K562 (cell line): ENCODE measurements around the gene LTB4R2. TPM values are rescaled to one million over a fixed set of nuclear protein-coding genes. Genes with fewer than 3 reads are reported as not detected.

Source experiments
- ATAC-seq: fragments of 200-7000 bp; cut with Tn5 transposase; 3 replicates; pipeline ENCODE4 v1.9.1; 2020; ENCODE audit warnings: moderate library complexity
- BruUV-seq: library from RNA; stranded (reverse); fragments of 400-500 nt; replicated peaks from 2 replicates; lab custom pipeline; 2021; lab: Mats Ljungman, UMichigan
- CTCF ChIA-PET: fragments of 300-600 bp; formaldehyde crosslinking; extraction: SDS; loops from one replicate; lab custom pipeline; 2021; ENCODE audit warnings: low intra/inter-chr PET ratio; lab: Yijun Ruan, JAX
- POLR2A ChIA-PET: fragments of 300-600, 350-650 bp; sonication (Branson Sonifier 250); formaldehyde crosslinking; extraction: SDS; loops from one replicate; lab custom pipeline; 2021; ENCODE audit warnings: antibody characterized with exemption, inconsistent platforms; lab: Yijun Ruan, JAX
- DNase-seq, 4 experiments: peaks; one replicate each; pipeline versions ENCODE4 v3.0.0 to v3.0.0-alpha.2; 2011 to 2018; ENCODE audit warnings: low spot score in 3 of 4, mixed read lengths in 3 of 4; ENCODE audit errors: extremely low read depth in 1 of 4
- FAIRE-seq: peaks from 2 replicates; lab custom pipeline; 2011; peaks lifted over from hg19 to GRCh38; lab: Jason Lieb, UNC
- H2AFZ ChIP-seq: 2 replicates; pipeline ENCODE4 v1.6.0; 2011; ENCODE audit warnings: low read depth, low read length, control low read depth, inconsistent platforms
- H3K27ac ChIP-seq: fragments of 200-600 bp; 3 replicates; pipeline ENCODE4 v1.8.0; 2011; ENCODE audit warnings: low read depth, mild to moderate bottlenecking, control low read depth, inconsistent platforms, low read length, moderate library complexity, mixed read lengths; ENCODE audit errors: extremely low read depth
- H3K27me3 ChIP-seq, 2 experiments: fragments of 300-600 bp in 1 of 2; 2 replicates in 1 of 2; 3 replicates in 1 of 2; pipeline versions ENCODE4 v1.6.0 to v1.8.0; 2011; ENCODE audit warnings: inconsistent platforms in 2 of 2, low read length in 2 of 2, mild to moderate bottlenecking in 1 of 2, mixed read lengths in 1 of 2, moderate library complexity in 1 of 2; ENCODE audit not compliant: control insufficient read depth in 2 of 2, insufficient read depth in 2 of 2
- H3K36me3 ChIP-seq: fragments of 300-600 bp; 3 replicates; pipeline ENCODE4 v1.8.0; 2011; ENCODE audit warnings: mild to moderate bottlenecking, low read length, inconsistent platforms; ENCODE audit not compliant: control insufficient read depth, insufficient read depth
- H3K4me1 ChIP-seq, 2 experiments: fragments of 200-600 bp in 1 of 2; replicated peaks in 1 of 2; 2 replicates in 1 of 2; 3 replicates in 1 of 2; pipeline versions ENCODE4 v1.5.1 to v1.8.0; 2011; ENCODE audit warnings: inconsistent platforms in 2 of 2, low read length in 2 of 2, mild to moderate bottlenecking in 1 of 2, mixed read lengths in 1 of 2, moderate library complexity in 1 of 2; ENCODE audit not compliant: control insufficient read depth in 2 of 2, insufficient read depth in 2 of 2
- H3K4me2 ChIP-seq: 2 replicates; pipeline ENCODE4 v1.6.1; 2011; ENCODE audit warnings: low read length, control low read depth, inconsistent platforms, mixed read lengths; ENCODE audit not compliant: insufficient read depth
- H3K4me3 ChIP-seq: fragments of 200-600 bp; sonication (generic), shearing (Covaris generic); 2 replicates; pipeline ENCODE4 v1.5.1; 2016; ENCODE audit warnings: control low read depth, inconsistent platforms
- H3K79me2 ChIP-seq: fragments of 200-600 bp; 3 replicates; pipeline ENCODE4 v1.8.0; 2011; ENCODE audit warnings: low read length, inconsistent platforms; ENCODE audit not compliant: control insufficient read depth, insufficient read depth
- H3K9ac ChIP-seq, 2 experiments: 2 replicates each; pipeline versions ENCODE4 v1.6.0 to v1.6.1; 2011; ENCODE audit warnings: low read depth in 2 of 2, low read length in 2 of 2, control low read depth in 1 of 2, inconsistent platforms in 1 of 2, mild to moderate bottlenecking in 1 of 2, mixed read lengths in 1 of 2; ENCODE audit not compliant: insufficient read depth in 1 of 2
- H3K9me1 ChIP-seq: one replicate; pipeline ENCODE4 v1.6.0; 2011; ENCODE audit warnings: inconsistent platforms, mild to moderate bottlenecking, low read length, moderate library complexity; ENCODE audit not compliant: control insufficient read depth, insufficient read depth
- H3K9me3 ChIP-seq: replicated peaks from 2 replicates; pipeline ENCODE4 v1.5.1; 2011; ENCODE audit warnings: low read depth, low read length, inconsistent platforms; ENCODE audit not compliant: control insufficient read depth, insufficient read depth
- H4K20me1 ChIP-seq: replicated peaks from 2 replicates; pipeline ENCODE4 v1.6.1; 2011; ENCODE audit warnings: low read length, inconsistent platforms, mixed read lengths; ENCODE audit not compliant: control insufficient read depth, insufficient read depth
- BCL6 ChIP-seq: fragments of 250-450 bp; sonication (Bioruptor Pico); IDR thresholded peaks from 2 replicates; pipeline ENCODE4 v1.4.0; 2020
- ELK3 ChIP-seq: fragments of 450-650 bp; formaldehyde crosslinking; IDR thresholded peaks from 2 replicates; pipeline ENCODE4 v1.4.0; 2020; ENCODE audit warnings: mild to moderate bottlenecking
- MCM2 ChIP-seq: fragments of 450-650 bp; IDR thresholded peaks from 2 replicates; pipeline ENCODE4 v1.6.1; 2017; ENCODE audit warnings: low read depth, mild to moderate bottlenecking
- POLR2AphosphoS2 ChIP-seq: IDR thresholded peaks from 2 replicates; pipeline ENCODE4 v1.6.1; 2012; ENCODE audit warnings: low read length, improper control_type of control experiment
- PRMT5 ChIP-seq: sonication (generic); formaldehyde crosslinking; IDR thresholded peaks from 2 replicates; pipeline ENCODE4 v1.5.0; 2020; ENCODE audit warnings: missing genetic modification reagents
- RAD51 ChIP-seq: fragments of 450-650 bp; IDR thresholded peaks from 2 replicates; pipeline ENCODE4 v1.7.1; 2016; ENCODE audit warnings: low read depth, mild to moderate bottlenecking, borderline replicate concordance
- RFX5 ChIP-seq: IDR thresholded peaks from 2 replicates; pipeline ENCODE4 v1.6.1; 2011; ENCODE audit warnings: low read depth, mild to moderate bottlenecking, improper control_type of control experiment, low read length
- TAF15 ChIP-seq: fragments of 200-400 bp; formaldehyde crosslinking; IDR thresholded peaks from 2 replicates; pipeline ENCODE4 v1.6.1; 2017; ENCODE audit warnings: mild to moderate bottlenecking, low read depth, low read length, moderate library complexity
- THRA ChIP-seq: fragments of 450-650 bp; IDR thresholded peaks from 2 replicates; pipeline ENCODE4 v1.6.1; 2017; ENCODE audit warnings: mild to moderate bottlenecking, moderate library complexity
- YBX1 ChIP-seq: fragments of 450-650 bp; IDR thresholded peaks from 2 replicates; pipeline ENCODE4 v1.7.1; 2016; ENCODE audit warnings: mild to moderate bottlenecking
- ZNF12 ChIP-seq: sonication (generic); formaldehyde crosslinking; IDR thresholded peaks from 2 replicates; pipeline ENCODE4 v1.4.0; 2020; ENCODE audit warnings: mild to moderate bottlenecking, missing genetic modification reagents
- ZNF57 ChIP-seq: fragments of 450-650 bp; formaldehyde crosslinking; IDR thresholded peaks from 2 replicates; pipeline ENCODE4 v1.4.0; 2020; ENCODE audit warnings: mild to moderate bottlenecking, moderate library complexity
- ZNF780A ChIP-seq: fragments of 250-450 bp; sonication (Bioruptor Pico); IDR thresholded peaks from 2 replicates; pipeline ENCODE4 v1.5.0; 2021; ENCODE audit warnings: mild to moderate bottlenecking
- ZNF830 ChIP-seq: fragments of 250-450 bp; sonication (Bioruptor Pico); IDR thresholded peaks from 2 replicates; pipeline ENCODE4 v1.5.0; 2021; ENCODE audit warnings: mild to moderate bottlenecking
- WGBS: fragments of 100-300 bp; shearing (Covaris generic); methylation state at CpG from one replicate; pipeline ENCODE4 v1.1.6; 2016; ENCODE audit warnings: low coverage, mixed read lengths; ENCODE audit not compliant: insufficient coverage; ENCODE audit errors: missing lambda C conversion rate; 5-methylcytosine and 5-hydroxymethylcytosine counted together
- in situ Hi-C: fragments of 300-500 bp; cut with MboI; formaldehyde crosslinking; loops from 4 replicates; pipeline ENCODE4 v1.15.0; 2018; ENCODE audit warnings: inconsistent platforms, mixed read lengths
- intact Hi-C: fragments of 100-400 bp; cut with micrococcal nuclease; formaldehyde crosslinking; loops from 2 replicates; pipeline ENCODE4 v1.14.2; 2022
- polyA plus RNA-seq, 8 experiments: library from polyadenylated mRNA; depleted of rRNA in 4 of 8; stranded (reverse) in 5 of 8; unstranded in 3 of 8; fragments of >200 nt; fragmentation: Nextera tagmentation in 2 of 8; fragmentation: Illumina TruSeq in 1 of 8; extraction: Ambion mirVana in 2 of 8; extraction: Trizol in 1 of 8; gene quantifications; 2 replicates each; pipeline versions ENCODE4 v1.2.1 to v1.2.3, GENCODE V29; 2011 to 2014; ENCODE audit warnings: inconsistent platforms in 1 of 8, missing spikeins in 1 of 8
- total RNA-seq, 7 experiments: library from RNA; depleted of rRNA in 6 of 7; stranded (reverse); fragments of >200 nt in 6 of 7; fragmentation: Illumina TruSeq in 2 of 7; extraction: Trizol in 2 of 7; gene quantifications; 2 replicates each; pipeline versions ENCODE4 v1.2.1 to v1.2.3, GENCODE V29; 2011 to 2021; ENCODE audit warnings: low replicate concordance in 1 of 7

The LTB4R2 gene
- total and polyA plus RNA-seq, 9 of the 15 experiments (the other 6 are each of a cell fraction or from before 2014, with no cell fraction given), result 0.03 to 11.6 (median 2.8) TPM; not detected in 1

DNA sequence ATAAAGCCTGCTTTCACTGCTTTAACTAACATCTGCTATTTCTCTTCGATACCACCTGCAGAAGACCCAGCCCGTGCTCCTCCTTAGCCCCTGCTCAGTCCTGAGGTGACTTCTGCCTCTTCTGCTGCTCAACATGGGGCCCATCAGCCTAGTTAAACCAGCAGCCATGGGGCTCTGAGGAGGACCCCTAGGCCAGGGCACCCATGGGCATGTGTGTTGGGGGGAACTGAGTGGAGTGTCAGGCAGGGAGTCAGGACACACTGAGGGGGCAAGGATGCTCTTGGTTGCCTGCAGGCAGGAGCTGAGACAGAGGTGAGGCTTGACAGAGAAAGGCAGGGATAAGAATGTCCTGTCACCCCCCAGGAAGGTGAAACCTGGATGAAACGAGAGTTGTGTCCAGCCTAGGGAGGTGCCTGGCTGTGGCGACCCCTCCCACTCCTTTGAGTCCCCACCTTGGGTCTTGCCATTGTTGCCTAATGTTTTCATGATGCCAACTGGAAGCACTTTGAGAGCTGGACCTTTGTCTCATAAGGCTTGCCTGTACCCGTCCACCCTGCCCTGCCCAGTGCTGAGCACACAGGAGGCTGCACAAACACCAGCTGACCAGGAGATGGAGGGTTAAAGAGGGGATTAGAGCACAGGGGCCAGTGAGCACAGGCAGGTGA is 26.0 kb upstream of the LTB4R2 start:
- Histone ChIP-seq H3K36me3 (no peaks in the 10 kb centered on the region), H3K9me1 (no peaks in the 10 kb centered on the region)
- TF ChIP-seq ZNF12 (no peak), ZNF780A (CRISPR knock-in tag) (no peak)
- TF ChIP-seq, all 486 proteins: peak for 0
- Histone ChIP-seq H3K27me3 (no peaks in the 10 kb centered on the region), H3K4me3 (no peak overlapping the region), H3K9ac (no peak overlapping the region), H2AFZ (no peak overlapping the region), H3K9me3 (no peaks in the 10 kb centered on the region), H3K4me1 (no peaks in the 10 kb centered on the region; a peak in 1 of 5 replicates), H3K79me2 (no peaks in the 10 kb centered on the region), H3K27ac (no peak overlapping the region), H4K20me1 (no peaks in the 10 kb centered on the region), H3K4me2 (no peak overlapping the region)
- no TSS peak for BruUV-seq
- DNase-seq (no peak), FAIRE-seq (no peak), ATAC-seq (no peak; the same call in 2 of the 3 replicates)
- POLR2A ChIA-PET, result interaction anchor here (1.7 kb wide), 1 partner anchor 12 kb away, joined by 5 read pairs; no protein-coding TSS in a partner anchor
- WGBS, result 49% methylated on average over 5 of the region's 5 CpGs
- intact Hi-C loops (no loop called here), in situ Hi-C loops (no loop called here)
- CTCF ChIA-PET, result interaction anchor here (0.6 kb wide), 1 partner anchor 428 kb away, joined by 3 read pairs; no protein-coding TSS in a partner anchor

DNA sequence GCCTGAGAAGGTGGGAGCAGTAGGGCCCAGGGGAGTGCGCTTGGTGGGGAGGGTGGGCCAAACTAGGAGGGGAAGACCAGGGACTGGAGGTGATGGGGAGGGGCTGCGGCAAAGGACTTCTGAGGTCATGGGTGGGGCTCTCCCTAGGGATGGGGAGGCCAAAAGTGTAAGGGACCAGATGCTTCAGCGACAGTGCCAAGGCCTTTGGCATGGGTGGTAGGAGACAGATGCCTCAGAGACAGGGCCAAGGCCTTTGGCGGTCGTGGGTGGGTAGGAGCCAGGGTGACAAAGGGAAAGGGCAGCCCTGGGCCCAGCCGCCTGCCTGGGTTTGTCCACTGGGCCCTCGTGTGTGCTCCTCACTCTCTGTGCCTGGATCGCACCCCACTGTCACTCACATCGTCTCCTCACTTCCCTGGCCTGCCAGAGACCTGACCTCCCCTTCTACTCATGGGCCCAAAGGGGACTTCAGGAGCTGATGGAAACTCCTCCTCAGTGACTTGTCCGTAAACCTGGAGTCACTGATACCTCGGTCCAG is 25.4 kb upstream of the LTB4R2 start:
- H2AFZ ChIP-seq, result no peak overlapping the region
- ATAC-seq (no peak), FAIRE-seq (no peak), DNase-seq (no peak)
- no peaks in the 10 kb centered on the region for H3K27me3 ChIP-seq
- H3K9ac ChIP-seq, result no peak overlapping the region
- in situ Hi-C loops (no loop called here), intact Hi-C loops (no loop called here)
- no peaks in the 10 kb centered on the region for H3K79me2 ChIP-seq
- H3K9me3 ChIP-seq, result no peaks in the 10 kb centered on the region
- no peak overlapping the region for H3K27ac ChIP-seq
- no TSS peak for BruUV-seq
- H3K4me3 ChIP-seq, result no peak overlapping the region
- peaks cover 3% of the 10 kb centered on the region; the same call in 1 of the 3 replicates for H3K36me3 ChIP-seq
- ChIA-PET POLR2A (no interaction called here), CTCF (interaction anchor here (0.6 kb wide), 1 partner anchor 429 kb away, joined by 3 read pairs; no protein-coding TSS in a partner anchor)
- H3K4me1 ChIP-seq, result no peaks in the 10 kb centered on the region; a peak in 1 of 5 replicates
- H3K4me2 ChIP-seq, result no peak overlapping the region
- WGBS, result 15% methylated on average over 4 of the region's 11 CpGs
- no peaks in the 10 kb centered on the region for H4K20me1 ChIP-seq
- no peaks in the 10 kb centered on the region for H3K9me1 ChIP-seq
- TF ChIP-seq ZNF57 (CRISPR knock-in tag), result no peak
- TF ChIP-seq ZNF12, result no peak
- no peak for TF ChIP-seq ZNF780A (CRISPR knock-in tag)
- TF ChIP-seq PRMT5, result no peak
- TF ChIP-seq YBX1, result no peak
- no peak for TF ChIP-seq BCL6
- TF ChIP-seq MCM2, result no peak
- no peak for TF ChIP-seq ELK3 (CRISPR knock-in tag)
- TF ChIP-seq POLR2AphosphoS2, result no peak
- no peak for TF ChIP-seq TAF15
- TF ChIP-seq RFX5, result no peak
- TF ChIP-seq ZNF830 (CRISPR knock-in tag), result no peak
- no peak for TF ChIP-seq RAD51
- no peak for TF ChIP-seq THRA
